RWPE2 (cell line): Measurements from ENCODE around the gene ITGA11.
"Not testable (repeated sequence)": the region's sequence is repeated elsewhere in the genome, so short reads cannot be mapped to it uniquely, and the experiment has no call there.

Source experiments
- ATAC-seq: fragments of 200-7000 bp; cut with Tn5 transposase; 3 replicates; pipeline ENCODE4 v1.9.1; 2021; ENCODE audit warnings: low read depth
- DNase-seq: peaks from one replicate; pipeline ENCODE4 v3.0.0-alpha.2; 2020; ENCODE audit warnings: low spot score
- H3K27ac ChIP-seq: fragments of 450-650 bp; 2 replicates; pipeline ENCODE4 v1.5.1; 2017; ENCODE audit warnings: mild to moderate bottlenecking; ENCODE audit not compliant: poor library complexity, severe bottlenecking
- H3K27me3 ChIP-seq: fragments of 250-450 bp; sonication (Bioruptor Pico); 2 replicates; pipeline ENCODE4 v1.5.1; 2021; ENCODE audit warnings: mild to moderate bottlenecking, moderate library complexity; ENCODE audit not compliant: insufficient read depth, poor library complexity, severe bottlenecking
- H3K36me3 ChIP-seq: fragments of 250-450 bp; sonication (Bioruptor Pico); 2 replicates; pipeline ENCODE4 v1.5.1; 2020; ENCODE audit warnings: low read depth, mild to moderate bottlenecking, moderate library complexity
- H3K4me1 ChIP-seq: fragments of 250-450 bp; sonication (Bioruptor Pico); 2 replicates; pipeline ENCODE4 v1.5.1; 2021; ENCODE audit warnings: mild to moderate bottlenecking, moderate library complexity; ENCODE audit not compliant: insufficient read depth, poor library complexity, severe bottlenecking
- H3K4me3 ChIP-seq: fragments of 250-450 bp; sonication (Bioruptor Pico); 2 replicates; pipeline ENCODE4 v1.5.1; 2021; ENCODE audit warnings: mild to moderate bottlenecking, moderate library complexity; ENCODE audit not compliant: severe bottlenecking
- H3K9me3 ChIP-seq: fragments of 250-450 bp; sonication (Bioruptor Pico); 2 replicates; pipeline ENCODE4 v1.5.1; 2021; ENCODE audit warnings: mild to moderate bottlenecking, moderate library complexity; ENCODE audit not compliant: severe bottlenecking
- CTCF ChIP-seq: fragments of 450-650 bp; IDR thresholded peaks from one replicate; pipeline ENCODE4 v1.5.1; 2017; ENCODE audit warnings: mild to moderate bottlenecking, moderate library complexity; ENCODE audit not compliant: poor library complexity, severe bottlenecking

ITGA11 gene

DNA sequence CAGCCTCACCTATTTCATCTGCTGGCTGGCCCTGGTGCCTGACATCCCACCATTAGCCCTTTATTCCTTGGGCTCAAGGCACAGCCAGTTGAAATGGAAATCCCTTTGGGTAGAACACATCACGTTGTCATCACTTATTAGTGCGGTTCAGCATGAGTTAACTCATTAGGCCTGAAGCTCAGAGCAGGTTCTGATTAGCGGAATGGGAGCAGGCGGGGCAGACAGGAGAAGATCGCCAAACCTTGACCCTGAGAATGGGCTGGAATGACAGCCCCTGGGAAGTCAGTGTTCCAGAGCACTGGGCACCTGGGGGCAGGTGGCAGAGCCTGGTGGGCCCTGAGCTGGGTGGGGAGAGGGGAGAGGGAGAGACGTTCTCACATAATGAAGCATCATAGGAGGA lies 5.8 kb downstream of the ITGA11 start:
- H3K36me3 ChIP-seq: no peaks in the 10 kb centered on the region
- peak; percentile 46 for DNase-seq
- TF ChIP-seq CTCF: no peak
- H3K4me3 ChIP-seq: no peak overlapping the region
- H3K9me3 ChIP-seq: no peaks in the 10 kb centered on the region
- peaks cover 16% of the 10 kb centered on the region for H3K27me3 ChIP-seq
- no peaks in the 10 kb centered on the region for H3K4me1 ChIP-seq
- ATAC-seq: no peak
- H3K27ac ChIP-seq: no peak overlapping the region

- Histone ChIP-seq H3K27me3 (peaks cover 10% of the 10 kb centered on the region), H3K27ac (no peak overlapping the region), H3K9me3 (no peaks in the 10 kb centered on the region), H3K4me3 (no peak overlapping the region), H3K4me1 (no peaks in the 10 kb centered on the region), H3K36me3 (no peaks in the 10 kb centered on the region)
- ATAC-seq (no peak), DNase-seq (peak; percentile 54)
- no peak for TF ChIP-seq CTCF
These were observed 6.4 kb downstream of the ITGA11 start for GRCh38 chr15:68425428-68426060.

DNA sequence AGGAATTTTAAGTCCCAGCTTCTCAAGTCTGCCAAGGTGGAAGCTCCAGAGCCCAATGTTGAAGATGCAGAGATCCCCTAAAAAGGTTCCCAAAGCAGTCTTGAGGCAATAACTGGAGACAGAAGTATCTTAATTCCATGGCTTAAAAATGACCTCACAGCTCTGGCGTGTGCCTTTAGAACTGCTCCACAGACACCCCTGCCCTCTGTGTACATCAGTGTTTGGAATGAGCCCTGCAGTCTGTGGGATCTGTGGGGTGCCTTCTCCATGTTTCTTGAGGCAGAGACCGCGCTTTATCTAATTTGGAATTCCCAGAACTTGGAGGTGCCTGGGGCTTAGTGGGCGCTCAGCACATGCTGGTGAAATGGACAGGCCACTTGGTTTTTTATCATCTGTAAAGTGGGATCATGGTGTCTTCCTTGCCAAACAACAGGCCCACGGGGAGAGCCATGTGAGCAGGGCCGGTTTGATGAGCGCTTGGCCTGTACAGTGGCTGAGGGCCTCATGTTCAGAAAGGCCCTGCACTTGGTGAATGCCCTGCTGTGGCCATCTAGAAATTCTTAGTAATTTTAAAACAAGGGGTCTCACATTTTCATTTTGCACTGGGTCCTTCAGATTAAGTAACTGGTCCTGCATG lies 7.1 kb downstream of the ITGA11 start:
- no peak overlapping the region for H3K27ac ChIP-seq
- peak; percentile 30 for DNase-seq
- TF ChIP-seq CTCF: no peak

DNA sequence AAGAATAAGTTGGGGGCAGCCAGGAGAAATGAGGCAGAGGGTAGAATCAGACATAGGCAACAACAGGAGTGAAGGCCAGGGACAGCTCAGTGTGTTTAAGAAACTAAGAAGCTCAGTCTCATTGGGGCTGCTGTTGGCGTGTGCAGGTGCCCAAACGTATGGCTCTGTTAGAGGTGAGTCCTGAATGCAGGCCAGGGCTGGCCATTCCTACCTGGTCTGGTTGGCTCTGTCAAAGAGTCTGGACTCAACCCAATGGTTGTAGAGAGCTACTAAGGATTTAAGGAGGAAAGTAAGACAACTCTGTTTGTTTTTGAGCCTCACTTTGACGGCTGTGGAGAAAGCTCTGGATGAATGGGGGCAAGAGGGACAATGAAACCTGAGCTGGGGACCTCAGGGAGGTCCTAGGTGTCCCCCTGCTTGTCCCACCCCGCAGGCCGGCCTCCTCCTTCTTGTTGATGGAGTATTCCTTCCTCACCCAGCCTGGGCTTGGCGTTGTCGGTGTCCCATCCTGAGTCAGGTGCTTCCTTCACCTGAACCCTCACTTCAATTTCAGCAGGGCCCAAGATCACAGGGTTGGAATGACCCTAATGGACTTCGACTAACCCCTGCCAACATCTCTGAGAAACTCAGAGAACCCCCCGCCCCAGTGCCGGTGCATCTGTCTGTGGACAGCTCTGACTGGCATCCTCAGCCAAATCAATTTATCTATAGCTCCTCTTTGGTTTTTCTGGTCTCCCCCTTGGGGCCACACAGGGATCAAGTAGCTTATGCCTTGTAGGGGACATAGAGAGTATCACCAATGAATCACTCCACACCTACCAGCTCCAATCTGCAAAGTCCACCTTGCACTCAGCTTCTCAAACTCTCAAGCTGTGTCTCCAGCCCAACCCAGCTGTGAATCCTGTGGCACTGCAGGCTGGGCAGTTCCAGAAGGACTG lies 8.3 kb downstream of the ITGA11 start:
- H3K9me3 ChIP-seq: no peaks in the 10 kb centered on the region

More for the DNA sequence above, 7.1 kb downstream of the ITGA11 start:
- no peaks in the 10 kb centered on the region for H3K9me3 ChIP-seq
- no peak overlapping the region for H3K4me3 ChIP-seq
- no peak for ATAC-seq
- H3K27me3 ChIP-seq: peaks cover 4% of the 10 kb centered on the region
- no peaks in the 10 kb centered on the region for H3K36me3 ChIP-seq
- H3K4me1 ChIP-seq: no peaks in the 10 kb centered on the region

DNA sequence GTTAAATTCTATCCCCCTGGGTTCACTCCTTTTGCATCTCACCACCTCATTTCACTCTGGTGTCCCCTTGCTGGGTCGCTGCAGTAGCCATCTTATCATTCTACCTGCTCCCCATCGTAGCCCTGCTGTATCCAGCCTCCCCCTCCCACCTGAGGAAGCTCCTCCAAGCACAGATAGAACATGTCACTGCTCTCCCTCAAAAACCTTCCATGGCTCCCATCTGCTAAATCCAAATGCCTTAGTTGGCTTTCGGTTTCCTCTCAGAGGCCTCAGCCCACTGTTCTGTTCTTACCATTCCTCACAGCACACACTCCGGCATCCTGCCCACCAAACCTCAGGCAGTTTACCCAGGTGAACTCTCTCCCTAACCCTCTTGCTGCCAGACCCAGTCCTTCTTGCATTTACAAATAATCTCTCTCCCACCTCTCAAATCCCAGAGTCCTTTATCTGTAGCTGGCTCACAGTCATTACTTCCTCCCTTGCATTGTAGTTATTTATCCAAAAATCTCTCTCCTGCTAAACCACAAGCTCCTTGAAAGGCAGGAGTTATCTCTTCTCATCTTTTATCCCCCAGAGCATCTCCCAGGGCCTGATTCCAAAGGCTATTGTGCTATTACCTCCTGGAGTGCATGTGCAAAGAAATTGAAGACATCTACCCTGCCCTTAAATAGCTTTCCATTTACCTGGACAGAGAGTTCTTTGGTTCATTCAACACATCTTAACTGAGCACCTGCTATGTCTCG lies 9.4 kb downstream of the ITGA11 start:
- H3K4me1 ChIP-seq, H3K36me3 ChIP-seq, H3K27me3 ChIP-seq, ATAC-seq, H3K27ac ChIP-seq, H3K9me3 ChIP-seq, H3K4me3 ChIP-seq: not testable (repeated sequence)
- DNase-seq: peak; percentile 21

More for the DNA sequence above, 8.3 kb downstream of the ITGA11 start:
- no peak for TF ChIP-seq CTCF
- Histone ChIP-seq H3K27ac (no peak overlapping the region), H3K4me1 (no peaks in the 10 kb centered on the region), H3K4me3 (no peak overlapping the region), H3K36me3 (no peaks in the 10 kb centered on the region), H3K27me3 (no peaks in the 10 kb centered on the region)
- DNase-seq (peak; percentile 75), ATAC-seq (no peak)
